ENCODE measurements around the gene TLE5.
"Not testable (repeated sequence)": the region's sequence is repeated elsewhere in the genome, so short reads cannot be mapped to it uniquely, and the experiment has no call there.

TLE5 gene

DNA sequence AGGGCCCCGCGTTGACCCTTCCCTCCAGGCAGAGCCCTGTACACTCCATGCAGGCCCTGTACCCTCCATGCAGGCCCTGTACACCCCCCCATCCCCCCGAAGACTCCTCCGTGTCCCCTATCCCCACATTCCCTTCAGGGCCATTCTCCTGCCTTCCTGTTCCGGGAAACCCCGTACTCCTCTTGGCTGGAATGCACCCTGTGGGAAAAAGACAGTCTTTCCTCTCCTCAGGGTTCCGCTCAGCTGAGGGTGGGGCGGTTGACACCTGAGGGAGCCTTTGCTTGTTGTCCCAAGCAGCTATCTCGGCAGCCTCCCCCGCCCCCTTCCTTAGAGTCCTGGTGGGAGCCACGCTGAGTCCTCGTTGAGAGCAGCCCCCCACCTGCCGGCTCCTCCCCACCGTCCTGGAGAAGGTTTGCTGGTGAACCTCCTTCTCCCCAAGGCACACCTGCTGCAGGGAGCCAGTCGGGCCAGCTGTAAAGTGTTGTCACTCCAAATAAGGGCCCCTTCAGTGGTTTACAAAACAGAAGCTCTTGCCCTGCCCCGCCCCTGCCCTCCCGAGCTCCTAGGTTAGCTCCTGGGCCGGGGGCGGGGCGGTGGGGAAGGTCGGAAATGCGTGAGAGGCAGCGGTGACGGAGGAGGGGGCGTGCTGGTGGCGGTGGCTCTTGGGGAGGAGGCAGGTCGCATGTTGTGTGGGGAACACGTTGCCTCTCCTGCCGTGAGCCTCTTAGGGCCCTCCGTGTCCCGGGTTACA lies 33.3 kb upstream of the TLE5 start:
- DNase-seq = no peak

DNA sequence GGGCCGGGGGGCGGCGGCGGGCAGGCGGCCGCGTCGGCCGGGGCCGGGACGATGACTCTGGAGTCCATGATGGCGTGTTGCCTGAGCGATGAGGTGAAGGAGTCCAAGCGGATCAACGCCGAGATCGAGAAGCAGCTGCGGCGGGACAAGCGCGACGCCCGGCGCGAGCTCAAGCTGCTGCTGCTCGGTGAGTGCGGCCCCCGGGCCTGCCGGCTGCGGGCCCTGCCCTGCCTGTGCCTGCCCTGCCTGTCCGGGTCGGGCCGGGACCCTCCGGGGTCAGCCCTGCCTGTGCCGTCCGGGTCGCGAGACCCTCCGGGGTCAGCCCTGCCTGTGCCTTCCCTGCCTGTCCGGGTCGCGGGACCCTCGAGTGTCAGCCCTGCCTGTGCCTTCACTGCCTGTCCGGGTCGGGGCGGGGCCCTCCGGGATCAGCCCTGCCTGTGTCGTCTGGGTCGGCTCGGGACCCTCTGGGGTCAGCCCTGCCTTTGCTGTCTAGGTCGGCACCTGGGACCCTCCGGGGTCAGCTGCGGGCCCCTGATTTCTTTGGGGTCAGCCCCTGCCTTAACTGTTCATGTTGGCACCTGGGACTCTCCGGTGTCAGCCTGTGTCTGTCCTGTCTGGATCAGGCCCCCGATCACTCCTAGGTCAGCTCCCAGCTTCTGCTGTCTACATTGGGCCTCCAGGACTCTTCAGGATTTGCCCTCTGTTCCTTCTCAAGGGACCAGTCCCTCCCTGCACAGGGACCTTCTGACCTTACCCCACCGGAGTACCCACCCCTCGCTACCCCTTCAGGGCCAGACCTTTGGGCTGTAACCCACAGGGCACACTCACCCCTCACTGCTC lies 32.5 kb upstream of the TLE5 start:
- no peak for DNase-seq

DNA sequence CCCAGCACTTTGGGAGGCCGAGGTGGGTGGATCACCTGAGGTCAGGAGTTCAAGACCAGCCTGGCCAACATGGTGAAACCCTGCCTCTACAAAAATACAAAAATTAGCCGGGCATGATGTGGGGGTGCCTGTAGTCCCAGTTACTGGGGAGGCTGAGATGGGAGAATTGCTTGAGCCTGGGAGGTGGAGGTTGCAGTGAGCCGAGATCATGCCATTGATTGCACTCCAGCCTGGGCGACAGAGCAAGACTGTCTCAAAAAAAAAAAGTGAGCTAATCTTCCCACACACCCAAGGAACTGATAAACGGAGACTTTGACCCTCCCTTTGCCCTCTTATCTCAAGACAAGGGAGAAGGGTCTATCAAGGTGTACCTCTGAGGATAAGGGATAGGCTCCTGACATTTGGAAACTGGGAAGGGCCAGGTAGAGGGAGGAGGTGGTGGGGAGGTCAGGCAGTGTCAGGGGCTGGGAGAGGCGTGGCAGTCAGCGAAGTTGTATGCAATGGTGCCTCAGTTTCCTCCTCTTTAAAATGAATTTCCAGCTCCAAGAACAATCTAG lies 27.1 kb upstream of the TLE5 start:
- not testable (repeated sequence) for DNase-seq

DNA sequence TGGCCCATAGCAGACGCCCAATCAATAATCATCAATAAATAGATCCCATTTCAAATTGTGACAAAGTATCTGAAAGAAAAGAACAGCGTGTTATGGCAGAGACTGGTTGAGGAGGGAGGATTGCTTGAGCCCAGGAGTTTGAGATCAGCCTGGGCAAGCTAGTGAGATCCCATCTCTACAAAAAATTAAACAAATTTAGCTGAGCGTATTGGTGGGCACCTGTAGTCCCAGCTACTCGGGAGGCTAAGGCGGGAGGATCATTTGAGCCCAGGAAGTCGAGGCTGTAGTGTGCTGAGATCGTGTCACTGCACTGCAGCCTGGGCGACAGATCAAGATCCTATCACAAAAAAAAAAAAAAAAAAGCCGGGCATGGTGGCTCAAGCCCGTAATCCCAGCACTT lies 25.5 kb upstream of the TLE5 start:
- DNase-seq = no peak

DNA sequence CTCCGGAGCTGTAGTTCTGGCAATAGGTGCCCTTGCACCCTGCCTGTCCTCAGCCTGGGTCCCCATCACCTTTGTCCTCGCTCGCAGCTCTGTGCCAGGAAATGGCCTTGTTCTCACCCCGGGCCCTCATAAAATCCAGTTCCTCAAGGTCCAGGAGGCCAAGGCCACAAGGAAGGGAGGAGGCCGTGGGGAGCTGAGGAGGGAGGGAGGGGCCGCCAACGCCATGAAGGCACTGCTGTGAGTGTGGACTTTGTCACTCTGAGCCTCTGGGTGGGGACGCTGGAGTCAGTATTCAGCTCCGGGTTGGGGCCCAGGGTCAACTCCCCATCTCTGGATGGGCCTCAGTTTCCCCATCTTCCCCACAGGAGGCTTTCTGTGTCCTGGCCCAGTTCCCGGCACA lies 22.6 kb upstream of the TLE5 start:
- no peak for DNase-seq

DNA sequence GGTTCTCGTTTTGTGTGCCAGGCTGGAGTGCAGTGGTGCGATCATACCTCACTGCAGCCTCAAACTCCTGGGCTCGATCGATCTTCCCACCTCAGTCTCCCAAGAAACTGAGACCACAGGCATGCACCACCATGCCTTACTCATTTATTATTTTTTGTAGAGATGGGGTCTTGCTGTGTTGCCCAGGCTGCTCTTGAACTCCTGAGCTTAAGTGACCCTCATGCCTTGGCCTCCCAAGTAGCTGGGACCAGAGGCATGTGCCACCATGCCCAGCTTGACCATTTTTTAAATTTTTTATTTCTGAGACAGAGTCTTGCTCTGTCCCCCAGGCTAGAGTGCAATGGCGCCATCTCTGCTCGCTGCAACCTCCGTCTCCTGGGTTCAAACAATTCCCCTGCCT lies 21.7 kb upstream of the TLE5 start:
- DNase-seq = no peak

DNA sequence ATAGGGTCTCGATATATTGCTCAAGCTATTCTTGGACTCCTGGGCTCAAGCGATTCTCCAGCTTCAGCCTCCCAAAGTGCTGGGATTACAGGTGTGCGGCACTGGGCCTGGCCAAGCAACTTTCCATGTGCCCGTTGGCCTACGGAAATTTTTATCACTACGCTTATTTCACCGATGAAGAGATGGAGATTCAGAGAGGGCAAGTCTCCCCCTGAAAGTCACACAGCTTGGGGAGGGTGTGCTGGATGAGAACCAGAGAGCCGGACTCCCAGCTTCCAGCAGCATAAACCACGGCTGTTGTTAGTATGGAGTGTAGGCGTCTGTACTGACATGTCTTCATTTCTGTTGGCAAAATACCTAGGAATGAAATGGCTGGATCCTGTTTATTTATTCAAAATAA lies 20.0 kb upstream of the TLE5 start:
- DNase-seq = no peak

DNA sequence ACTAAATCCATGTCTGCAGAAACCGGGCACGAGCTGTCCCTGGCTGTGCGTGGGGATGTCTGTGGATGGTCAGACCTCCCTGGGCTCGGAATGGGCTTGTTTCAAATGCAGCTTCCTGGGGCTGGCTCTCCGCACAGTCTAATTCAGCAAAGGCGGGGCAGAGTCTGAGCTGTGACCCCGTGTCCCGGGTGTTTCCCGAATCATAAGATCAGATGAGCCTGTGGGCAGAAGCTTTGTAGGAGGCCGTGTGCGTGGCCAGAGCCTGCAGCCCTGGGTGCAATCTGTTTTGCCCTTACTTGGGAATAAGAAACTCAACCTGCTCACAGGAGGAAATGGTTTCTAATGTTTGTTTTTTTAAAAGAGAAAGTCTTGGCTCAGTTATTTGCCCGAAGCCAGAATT lies 18.0 kb upstream of the TLE5 start:
- DNase-seq = no peak

DNA sequence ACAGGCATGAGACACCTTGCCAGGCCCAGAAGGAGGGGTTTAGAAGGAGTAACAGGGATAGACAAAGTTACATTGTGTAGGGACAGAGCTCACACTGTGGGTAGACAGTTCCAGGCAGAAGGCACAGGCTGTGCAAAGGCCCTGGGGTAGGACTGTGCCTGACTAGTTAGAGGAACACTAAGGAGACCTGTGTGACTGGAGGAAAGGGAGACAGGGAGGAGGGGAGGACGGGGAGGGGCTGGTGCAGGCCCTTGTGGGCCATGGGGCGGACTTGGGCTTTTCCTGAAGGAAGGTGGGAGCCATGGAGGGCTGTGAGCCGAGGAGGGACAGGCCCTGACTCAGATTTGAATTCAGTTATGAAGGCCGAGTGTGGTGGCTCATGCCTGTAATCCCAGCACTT lies 17.3 kb upstream of the TLE5 start:
- DNase-seq = no peak

DNA sequence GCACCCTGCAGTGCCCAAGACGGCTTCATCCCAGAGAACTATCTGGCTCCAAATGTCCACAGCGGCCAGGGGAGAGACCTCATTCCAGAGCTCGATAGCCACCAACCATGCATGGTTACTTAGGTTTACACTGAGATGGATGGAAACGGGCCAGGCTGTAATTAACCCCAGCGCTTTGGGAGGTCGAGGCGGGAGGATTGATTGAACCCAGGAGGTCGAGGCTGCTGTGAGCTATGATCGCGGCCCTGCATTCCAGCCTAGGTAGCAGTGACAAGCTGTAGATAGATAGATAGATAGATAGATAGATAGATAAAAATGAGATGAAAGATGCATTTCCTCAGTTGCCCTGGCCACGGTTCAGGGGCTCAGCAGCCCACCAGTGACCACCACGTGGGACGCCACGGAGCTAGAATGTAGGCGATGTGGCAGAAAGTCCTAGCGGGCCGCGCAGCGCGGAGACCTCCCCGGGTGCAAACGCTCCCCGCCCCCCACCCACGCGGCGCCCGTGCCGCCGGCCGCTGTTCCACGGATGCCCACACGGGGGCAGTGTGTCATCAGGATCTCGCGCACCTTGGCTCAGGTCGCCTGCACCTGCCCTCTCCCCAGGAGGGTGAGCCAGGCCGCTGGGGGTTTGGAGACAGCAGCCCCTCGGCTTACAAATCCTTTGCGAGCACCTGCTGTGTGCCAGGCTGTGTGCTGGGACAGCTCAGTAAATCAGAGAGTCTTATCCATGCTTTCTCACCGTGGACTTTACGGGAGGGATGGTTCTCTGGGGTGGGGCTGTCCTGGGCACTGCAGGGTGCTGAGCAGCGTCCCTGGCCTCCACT lies 13.5 kb upstream of the TLE5 start:
- DNase-seq = no peak

DNA sequence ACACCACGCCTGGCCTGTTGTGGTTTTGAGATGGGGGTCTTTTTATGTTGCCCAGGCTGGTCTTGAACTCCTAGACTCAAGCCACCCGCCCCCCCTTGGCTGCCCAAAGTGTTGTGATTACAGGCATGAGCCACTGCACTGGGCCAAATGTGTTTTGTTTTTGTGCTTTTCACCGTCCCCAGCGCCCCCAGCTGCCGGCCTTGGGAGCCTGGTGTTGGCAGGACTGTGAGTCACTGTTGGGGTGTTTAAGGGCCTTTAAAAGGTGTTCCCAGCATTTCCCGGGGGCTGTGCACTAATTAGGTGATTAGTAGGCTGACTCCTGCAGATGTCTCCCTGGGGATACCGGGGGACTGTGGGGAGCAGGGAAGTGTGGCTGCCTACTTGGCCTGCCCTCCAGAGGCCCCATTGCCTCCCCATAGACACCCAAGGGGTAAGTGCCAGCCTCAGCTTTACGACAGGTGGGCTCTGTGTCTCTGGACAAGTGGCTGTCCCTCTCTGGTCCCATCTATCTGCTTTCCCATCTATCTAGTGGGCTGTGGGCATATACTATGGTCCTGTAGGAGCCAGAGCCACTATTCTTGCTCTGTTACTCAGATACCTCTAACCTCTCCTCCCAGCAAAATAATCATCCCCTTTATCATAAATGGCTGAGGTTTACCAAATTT lies 11.8 kb upstream of the TLE5 start:
- DNase-seq = peak; percentile 28

DNA sequence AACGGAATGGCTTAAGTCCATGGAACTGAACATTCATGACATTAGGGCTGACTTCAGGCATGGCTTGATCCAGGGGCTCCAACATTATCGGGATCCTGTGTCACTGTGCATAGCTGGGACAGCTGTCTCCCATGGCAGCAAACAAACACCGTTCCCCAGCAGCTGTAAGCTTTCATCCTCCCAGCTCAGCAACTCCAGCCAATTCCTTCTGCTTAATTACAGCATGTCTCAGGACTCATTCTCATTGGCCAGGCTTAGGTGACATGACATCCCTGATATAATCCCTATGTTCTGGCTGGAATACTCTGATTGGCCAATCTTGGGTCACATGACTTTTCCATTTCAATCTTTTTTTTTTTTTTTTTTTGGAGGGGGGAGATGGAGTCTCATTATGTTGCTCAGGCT lies 10.9 kb upstream of the TLE5 start:
- DNase-seq = peak; percentile 51

DNA sequence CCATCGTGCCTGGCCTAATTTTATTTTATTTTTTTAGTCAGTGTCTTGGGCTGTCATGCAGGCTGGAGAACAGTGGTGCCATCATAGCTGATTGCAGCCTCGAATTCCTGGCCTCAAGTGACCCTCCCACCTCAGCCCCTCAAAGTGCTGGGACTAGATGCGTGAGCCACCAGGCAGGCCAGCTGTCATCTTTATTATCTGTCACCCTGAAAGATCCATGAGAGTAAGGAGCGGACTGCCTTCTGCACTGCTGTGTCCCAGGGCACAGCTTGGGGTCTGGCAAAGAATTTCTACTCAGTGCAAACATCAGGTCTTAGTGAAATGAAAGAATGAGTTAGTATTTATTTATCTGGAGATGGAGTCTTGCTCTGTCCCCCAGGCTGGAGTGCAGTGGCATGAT lies 9.5 kb upstream of the TLE5 start:
- no peak for DNase-seq

DNA sequence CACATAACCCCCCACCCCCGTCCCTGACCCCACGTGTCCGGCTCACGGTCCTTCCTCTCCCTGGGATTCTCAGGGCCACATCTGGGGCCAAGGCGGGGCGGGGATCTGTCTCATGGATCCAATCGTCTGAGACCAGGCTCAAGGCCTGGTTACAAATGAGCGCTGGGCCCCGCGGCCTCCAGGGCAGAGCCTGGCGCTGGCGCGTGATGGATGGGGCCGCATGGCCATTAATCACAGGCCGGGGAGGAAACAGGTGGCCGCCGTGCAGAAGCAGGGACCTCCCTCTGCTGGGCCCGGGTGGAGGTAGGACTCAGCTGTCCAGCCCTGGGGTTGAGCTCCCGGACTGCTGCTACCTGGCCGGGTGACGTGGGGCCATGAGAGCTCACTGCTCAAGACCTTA lies 5.8 kb upstream of the TLE5 start:
- DNase-seq = no peak

DNA sequence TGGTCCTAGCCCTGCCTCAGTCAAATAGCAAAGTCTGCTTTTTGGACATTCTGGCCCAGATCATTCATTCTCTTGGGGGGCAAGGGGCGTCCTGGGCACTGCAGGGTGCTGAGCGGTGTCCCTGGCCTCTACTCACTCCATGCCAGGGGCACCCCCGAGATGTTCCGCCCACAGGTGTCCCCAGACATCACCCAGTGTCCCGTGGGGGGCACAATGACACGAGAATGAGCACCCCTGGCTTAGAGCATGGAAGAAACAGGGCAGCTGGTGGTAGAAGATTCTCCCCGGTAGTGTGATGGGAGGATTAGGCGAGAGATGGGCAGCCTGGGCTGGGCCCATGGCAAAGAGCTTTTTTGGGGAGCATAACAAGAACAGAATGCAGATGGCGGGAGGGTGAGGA lies 5.3 kb upstream of the TLE5 start:
- DNase-seq = no peak

DNA sequence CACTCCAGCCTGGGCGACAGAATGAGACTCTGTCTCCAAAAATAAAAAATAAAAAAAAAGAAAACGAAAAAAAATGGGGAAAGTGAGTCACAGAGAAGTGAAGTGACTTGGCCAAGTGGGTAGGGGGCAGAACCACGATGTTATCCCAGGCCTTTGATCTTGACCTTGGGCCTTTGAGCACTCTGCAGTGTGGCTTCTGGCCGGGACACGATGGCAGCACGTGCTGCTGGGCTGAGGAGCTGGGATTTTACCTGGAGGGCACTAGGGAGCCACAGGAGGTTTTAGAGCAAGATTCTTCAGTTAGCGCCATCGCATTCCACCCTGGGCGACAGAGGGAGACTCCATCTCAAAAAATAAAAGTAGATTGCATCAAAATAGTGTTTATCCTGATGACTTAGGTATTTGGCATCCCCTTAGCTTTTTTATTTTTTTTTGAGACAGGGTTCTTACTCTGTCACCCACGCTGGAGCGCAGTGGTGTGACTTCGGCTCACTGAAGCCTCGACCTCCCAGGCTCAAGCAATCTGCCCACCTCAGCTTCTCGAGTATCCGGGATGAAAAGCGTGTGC lies 4.3 kb upstream of the TLE5 start:
- no peak for DNase-seq

DNA sequence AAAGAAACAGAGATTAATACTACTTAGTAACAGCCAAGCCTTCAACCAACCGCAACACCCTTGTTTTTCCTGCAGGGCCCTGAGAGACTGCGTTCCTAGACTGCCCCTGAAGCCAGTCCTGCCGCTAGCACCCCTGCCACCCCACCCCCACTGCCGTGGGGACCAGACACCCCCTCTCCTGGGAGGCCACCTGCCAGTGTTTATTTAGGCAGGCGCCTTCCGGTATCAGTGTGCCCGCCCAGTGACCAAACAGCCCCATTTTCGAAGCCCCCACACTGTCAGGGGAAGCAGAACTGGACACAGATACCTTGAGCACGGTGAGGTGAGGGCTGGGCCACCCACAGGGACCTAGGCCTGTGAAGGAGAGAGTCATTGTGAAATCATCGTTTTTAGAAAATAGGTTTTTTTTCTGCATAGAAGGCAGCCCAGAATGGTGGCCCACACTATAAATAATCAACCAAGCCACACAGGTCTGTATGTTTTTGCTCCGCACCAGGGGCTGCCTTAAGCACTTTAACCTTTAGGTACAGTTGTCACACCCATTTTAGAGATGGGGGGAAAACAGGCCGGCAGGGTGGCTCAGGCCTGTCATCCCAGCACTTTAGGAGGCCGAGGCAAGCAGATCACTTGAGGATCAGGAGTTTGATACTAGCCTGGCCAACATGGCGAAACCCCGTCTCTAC lies 3.5 kb upstream of the TLE5 start:
- DNase-seq = no peak

DNA sequence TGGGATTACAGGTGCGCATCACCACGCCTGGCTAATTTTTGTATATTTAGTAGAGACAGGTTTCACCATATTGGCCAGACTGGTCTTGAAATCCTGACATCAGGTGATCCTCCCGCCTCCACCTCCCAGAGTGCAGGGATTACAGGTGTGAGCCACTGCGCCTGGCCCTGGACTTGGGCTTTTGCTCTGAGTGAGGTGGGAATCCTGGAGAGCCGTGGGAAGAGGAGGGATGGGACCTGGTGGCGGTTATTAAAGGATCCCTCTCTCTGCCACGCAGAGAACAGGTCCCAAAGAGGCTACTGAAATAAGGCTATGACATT lies 1.7 kb upstream of the TLE5 start:
- no peak for DNase-seq

DNA sequence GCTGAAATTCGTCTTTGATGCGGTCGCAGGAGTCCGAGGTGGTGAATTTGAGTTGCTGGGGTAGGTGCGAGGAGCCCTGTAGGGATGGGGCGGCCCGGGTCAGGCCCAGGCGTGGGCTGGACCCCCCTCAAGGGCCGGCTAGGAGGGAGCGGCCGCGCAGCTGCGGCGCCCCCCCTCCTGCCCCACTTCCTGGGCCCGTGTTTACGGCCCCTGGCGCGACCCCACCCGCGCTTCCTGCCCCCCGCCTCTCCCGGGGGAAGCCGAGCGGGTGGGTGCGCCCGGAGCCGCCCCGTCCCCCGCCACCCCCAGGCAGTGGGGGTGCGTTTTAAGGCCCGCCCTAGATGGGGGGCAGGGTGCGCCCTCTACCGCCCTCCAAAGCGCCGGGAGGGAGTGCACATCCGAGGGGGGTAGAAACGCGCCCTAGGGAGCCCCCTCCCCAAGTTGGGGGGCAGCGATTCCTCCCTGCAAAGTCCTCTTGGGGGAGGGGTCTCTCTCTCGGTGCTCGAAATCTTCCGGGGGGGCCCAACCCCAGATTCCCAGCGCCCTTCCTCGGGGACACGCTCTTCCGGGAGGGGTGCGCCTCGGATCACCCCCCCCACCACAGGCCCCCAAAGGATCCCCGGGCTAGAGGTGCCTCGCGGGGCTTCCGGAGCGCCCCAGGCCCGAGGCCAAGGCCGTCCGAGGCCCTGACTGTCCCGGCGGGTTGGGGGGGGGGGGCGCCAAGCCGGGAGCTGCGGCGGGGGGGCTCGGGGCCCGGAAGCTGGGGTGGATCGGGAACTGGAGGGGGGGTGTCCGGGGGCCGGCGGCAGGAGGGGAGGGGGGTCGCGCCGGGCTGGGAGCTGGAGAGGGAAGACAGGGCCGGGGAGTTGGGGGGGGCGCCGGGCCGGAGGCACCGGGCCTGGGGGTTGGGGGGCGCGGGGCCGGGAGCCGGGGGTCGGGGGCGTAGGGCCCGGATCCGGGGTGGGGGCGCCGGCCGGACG lies 823 bp downstream of the TLE5 start:
- peak; percentile 55 for DNase-seq

DNA sequence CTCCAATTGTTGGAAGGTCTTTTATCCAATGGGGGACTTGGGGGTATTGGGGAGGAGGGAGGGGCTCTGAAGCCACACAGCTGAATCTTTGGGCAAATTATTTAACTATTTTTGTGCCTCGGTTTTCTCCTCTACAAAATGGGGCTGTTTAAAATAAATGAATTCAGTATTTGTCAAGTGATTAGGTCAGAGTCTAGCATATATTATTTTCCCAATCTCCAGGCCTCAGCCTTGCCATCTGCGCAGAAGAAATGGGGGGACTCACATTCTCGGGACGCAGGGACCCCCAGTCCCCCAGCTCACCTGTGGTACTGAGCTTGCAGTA lies 1.5 kb downstream of the TLE5 start:
- no peak for DNase-seq

DNA sequence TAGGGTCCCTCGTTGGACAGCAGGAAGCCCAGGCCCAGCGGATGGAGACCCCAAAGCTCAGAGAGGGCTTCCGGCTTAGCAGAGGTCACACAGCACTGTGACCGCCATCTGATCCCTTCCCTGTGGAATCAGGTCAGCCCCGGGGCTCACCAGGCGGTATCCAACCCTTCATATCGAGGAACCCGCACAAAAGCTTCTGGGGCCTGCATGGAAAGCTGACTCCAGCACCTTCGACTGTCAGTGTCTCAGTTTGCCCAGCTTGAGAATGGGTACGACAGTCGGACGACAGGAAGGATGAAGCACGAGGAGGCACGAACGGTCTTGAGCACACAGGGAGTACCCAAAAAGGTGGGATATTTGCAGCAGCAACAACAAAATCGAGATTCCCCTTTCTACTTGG lies 2.6 kb downstream of the TLE5 start:
- DNase-seq = no peak
